Peyer's patch (tissue), 4 donors: Measurements from ENCODE around the gene GNAZ. TPM values are rescaled to one million over a fixed set of nuclear protein-coding genes. Genes with fewer than 3 reads are reported as not detected.
"Not testable (repeated sequence)": the region's sequence is repeated elsewhere in the genome, so short reads cannot be mapped to it uniquely, and the experiment has no call there.

Source experiments
- DNase-seq, 3 donors: peaks; one replicate each; pipeline ENCODE4 v3.0.0-alpha.2; 2017 to 2019
- H3K27ac ChIP-seq, 4 donors: fragments of 200-600 bp; sonication (generic); one replicate each; pipeline ENCODE4 v1.5.1; 2016 to 2019
- H3K27me3 ChIP-seq, 2 donors: fragments of 200-600 bp; sonication (generic); one replicate each; pipeline ENCODE4 v1.5.1; 2019
- H3K36me3 ChIP-seq, 3 donors: fragments of 200-600 bp; sonication (generic); one replicate each; pipeline ENCODE4 v1.5.1; 2016 to 2019
- H3K4me1 ChIP-seq, 4 donors: fragments of 200-600 bp; sonication (generic); one replicate each; pipeline ENCODE4 v1.5.1; 2016 to 2019
- H3K4me3 ChIP-seq, 4 donors: fragments of 200-600 bp; sonication (generic); 1 replicate in 3 of 4; 2 replicates in 1 of 4; pipeline ENCODE4 v1.5.1; 2016 to 2019; ENCODE audit warnings: mild to moderate bottlenecking in 1 of 4
- H3K9me3 ChIP-seq, 4 donors: fragments of 200-600 bp; sonication (generic); one replicate each; pipeline ENCODE4 v1.5.1; 2016 to 2019; ENCODE audit warnings: mild to moderate bottlenecking in 1 of 4
- CTCF ChIP-seq, 6 experiments: fragments of 450-650 bp in 4 of 6; fragments of 200-600 bp in 2 of 6; sonication (generic) in 1 of 6; IDR thresholded peaks; one replicate each; pipeline ENCODE4 v1.5.1; 2017 to 2019; ENCODE audit warnings: antibody characterized with exemption in 6 of 6, mild to moderate bottlenecking in 3 of 6, moderate library complexity in 1 of 6
- POLR2A ChIP-seq, 2 donors: fragments of 450-650 bp; IDR thresholded peaks; one replicate each; pipeline ENCODE4 v1.5.1; 2017; ENCODE audit warnings: antibody characterized with exemption in 2 of 2, mild to moderate bottlenecking in 2 of 2, moderate library complexity in 2 of 2
- total RNA-seq, 4 donors: library from RNA; depleted of rRNA; stranded (reverse); fragments of >200 nt; gene quantifications; one replicate each; pipeline ENCODE4 v1.1.0, GENCODE V29; 2016

Gene GNAZ
- total RNA-seq, 4 donors from 2014 or later: 0.35 to 3.5 (median 1.9) TPM

GRCh38 chr22:23133922-23134321 lies 63.6 kb downstream of the GNAZ start:
- Histone ChIP-seq H3K27ac (no peak overlapping the region), H3K9me3 (no peaks in the 10 kb centered on the region), H3K4me1 (peaks cover 0 to 19% (median 13%) of the 10 kb centered on the region in 4 donors), H3K36me3 (no peaks in the 10 kb centered on the region), H3K4me3 (no peak overlapping the region), H3K27me3 (no peaks in the 10 kb centered on the region)
- DNase-seq: no peak
- no peak for TF ChIP-seq POLR2A (IDR thresholded peaks at IDR 0.05)
- no peak for TF ChIP-seq CTCF (IDR thresholded peaks at IDR 0.05)

GRCh38 chr22:23136991-23137390 lies 66.7 kb downstream of the GNAZ start:
- Histone ChIP-seq H3K4me1 (peaks cover 3 to 25% (median 19%) of the 10 kb centered on the region in 4 donors), H3K27ac (peak overlapping the region in 3 of 4 donors; percentile 50 to 76 (median 67))
- not testable (repeated sequence) for H3K4me3 ChIP-seq, H3K9me3 ChIP-seq, DNase-seq, H3K36me3 ChIP-seq, H3K27me3 ChIP-seq

- no peaks in the 10 kb centered on the region for H3K9me3 ChIP-seq
- H3K4me3 ChIP-seq: no peak overlapping the region
- no peak for DNase-seq
- H3K27ac ChIP-seq: peak overlapping the region; percentile 47 to 76 (median 58)
- no peaks in the 10 kb centered on the region for H3K36me3 ChIP-seq
- no peaks in the 10 kb centered on the region for H3K27me3 ChIP-seq
- H3K4me1 ChIP-seq: peaks cover 3 to 28% (median 23%) of the 10 kb centered on the region in 4 donors
- no peak for TF ChIP-seq CTCF (IDR thresholded peaks at IDR 0.05)
- TF ChIP-seq POLR2A (IDR thresholded peaks at IDR 0.05): no peak
These were observed 67.1 kb downstream of the GNAZ start for GRCh38 chr22:23137468-23137867.

DNA sequence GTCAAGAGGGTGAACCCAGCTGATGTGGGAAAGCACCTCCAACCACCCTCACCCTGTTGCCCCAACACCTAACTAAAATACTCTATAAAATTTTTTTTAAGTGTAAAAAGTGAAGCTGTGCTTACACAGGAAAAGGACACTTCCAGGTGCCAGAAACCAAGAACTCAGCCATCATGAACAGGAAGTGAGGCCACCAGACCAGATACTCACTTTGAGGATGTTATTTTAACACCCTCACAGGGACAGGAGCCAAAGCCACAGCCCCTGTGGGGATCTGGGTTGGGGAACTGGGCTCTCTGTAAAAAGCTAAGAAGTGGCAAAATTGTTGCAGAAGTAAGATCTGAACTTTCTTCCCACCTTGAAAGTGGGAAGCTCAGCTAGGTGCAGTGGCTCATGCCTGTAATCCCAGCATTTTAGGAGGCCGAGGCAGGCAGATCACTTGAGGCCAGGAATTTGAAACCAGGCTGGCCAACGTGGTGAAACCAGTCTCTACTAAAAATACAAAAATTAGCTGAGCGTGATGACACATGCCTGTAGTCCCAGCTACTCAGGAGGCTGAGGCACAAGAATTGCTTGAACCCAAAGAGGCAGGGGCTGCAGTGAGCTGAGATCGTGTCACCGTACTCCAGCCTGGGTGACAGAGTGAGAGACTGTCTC lies 67.7 kb downstream of the GNAZ start:
- no peak overlapping the region for H3K4me3 ChIP-seq
- H3K4me1 ChIP-seq: peaks cover 3 to 32% (median 27%) of the 10 kb centered on the region in 4 donors
- no peaks in the 10 kb centered on the region for H3K36me3 ChIP-seq
- peak in 2 of 3 donors; percentile 80 to 84 for DNase-seq
- no peaks in the 10 kb centered on the region for H3K27me3 ChIP-seq
- peak overlapping the region; percentile 47 to 76 (median 58) for H3K27ac ChIP-seq
- TF ChIP-seq CTCF (IDR thresholded peaks at IDR 0.05): no peak
- no peak for TF ChIP-seq POLR2A (IDR thresholded peaks at IDR 0.05)
- H3K9me3 ChIP-seq: no peaks in the 10 kb centered on the region

DNA sequence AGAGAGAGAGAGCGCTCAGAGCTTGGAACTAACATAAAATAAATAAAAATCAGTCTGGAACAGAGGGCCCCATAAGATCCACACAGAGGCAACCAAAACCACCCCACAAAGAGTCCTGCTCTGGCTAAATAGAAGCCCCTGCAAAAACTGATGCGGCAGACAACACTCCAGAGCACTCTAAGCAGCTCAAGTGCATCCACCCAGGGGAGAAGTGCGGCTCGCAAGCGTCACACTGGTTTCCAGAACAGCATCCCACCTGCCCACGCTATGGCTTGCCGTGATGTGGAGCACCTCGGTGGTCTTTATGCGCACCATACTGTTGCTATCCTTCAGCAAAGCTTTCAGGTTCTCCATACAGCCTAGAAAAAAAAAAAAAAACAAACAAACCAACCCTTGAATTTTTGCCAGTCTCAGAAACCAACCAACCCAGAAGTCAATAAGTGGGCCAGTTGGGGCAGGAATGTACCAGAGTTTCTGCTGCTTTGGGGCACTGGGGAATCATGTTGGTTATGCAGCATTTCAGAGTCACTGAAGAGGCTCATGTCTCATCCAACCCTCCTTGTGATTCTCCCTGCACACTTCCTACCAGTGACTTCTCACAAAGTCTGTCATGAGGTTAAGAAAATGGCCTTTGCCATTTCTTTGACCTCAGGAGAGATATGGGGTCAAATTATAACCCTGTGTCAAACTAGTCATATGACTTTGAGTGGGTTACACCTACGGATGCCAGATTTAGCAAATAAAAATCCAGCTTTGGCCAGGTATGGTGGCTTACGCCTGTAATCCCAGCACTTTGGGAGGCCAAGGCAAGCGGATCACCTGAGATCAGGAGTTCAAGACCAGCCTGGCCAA lies 68.5 kb downstream of the GNAZ start:
- DNase-seq: no peak
- H3K4me1 ChIP-seq: peaks cover 3 to 32% (median 27%) of the 10 kb centered on the region in 4 donors
- no peak for TF ChIP-seq POLR2A (IDR thresholded peaks at IDR 0.05)
- TF ChIP-seq CTCF (IDR thresholded peaks at IDR 0.05): no peak
- no peaks in the 10 kb centered on the region for H3K9me3 ChIP-seq
- H3K27ac ChIP-seq: peak overlapping the region in 3 of 4 donors; percentile 28 to 76 (median 33)
- H3K36me3 ChIP-seq: no peaks in the 10 kb centered on the region
- no peak overlapping the region for H3K4me3 ChIP-seq
- H3K27me3 ChIP-seq: no peaks in the 10 kb centered on the region

DNA sequence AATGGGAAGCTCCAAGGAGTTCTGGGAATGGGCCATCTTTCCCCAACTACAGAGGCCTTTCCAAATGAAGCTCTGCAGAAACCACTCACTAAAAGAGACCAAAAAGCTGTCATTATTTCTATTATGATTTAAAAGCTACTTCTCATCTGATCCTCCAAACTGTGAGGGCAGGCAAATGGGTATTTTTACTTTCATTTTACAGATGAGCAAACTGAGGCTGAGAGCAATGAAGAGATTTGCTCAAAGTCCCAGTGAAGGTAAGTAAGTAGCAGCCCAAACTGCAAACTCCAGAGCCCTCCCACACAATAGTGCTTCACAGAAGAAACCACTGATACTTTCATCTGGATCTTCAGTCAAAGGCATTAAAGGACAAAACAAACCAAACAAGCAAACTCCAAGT lies 70.1 kb downstream of the GNAZ start:
- H3K36me3 ChIP-seq: no peaks in the 10 kb centered on the region

More for the DNA sequence above, 70.1 kb downstream of the GNAZ start:
- Histone ChIP-seq H3K4me1 (peaks cover 3 to 42% (median 31%) of the 10 kb centered on the region in 4 donors), H3K4me3 (no peak overlapping the region), H3K9me3 (no peaks in the 10 kb centered on the region), H3K27ac (no peak overlapping the region), H3K27me3 (no peaks in the 10 kb centered on the region)
- no peak for TF ChIP-seq CTCF (IDR thresholded peaks at IDR 0.05)
- TF ChIP-seq POLR2A (IDR thresholded peaks at IDR 0.05): no peak
- DNase-seq: no peak
